ENCODE measurements around the gene KCTD16.

DNA sequence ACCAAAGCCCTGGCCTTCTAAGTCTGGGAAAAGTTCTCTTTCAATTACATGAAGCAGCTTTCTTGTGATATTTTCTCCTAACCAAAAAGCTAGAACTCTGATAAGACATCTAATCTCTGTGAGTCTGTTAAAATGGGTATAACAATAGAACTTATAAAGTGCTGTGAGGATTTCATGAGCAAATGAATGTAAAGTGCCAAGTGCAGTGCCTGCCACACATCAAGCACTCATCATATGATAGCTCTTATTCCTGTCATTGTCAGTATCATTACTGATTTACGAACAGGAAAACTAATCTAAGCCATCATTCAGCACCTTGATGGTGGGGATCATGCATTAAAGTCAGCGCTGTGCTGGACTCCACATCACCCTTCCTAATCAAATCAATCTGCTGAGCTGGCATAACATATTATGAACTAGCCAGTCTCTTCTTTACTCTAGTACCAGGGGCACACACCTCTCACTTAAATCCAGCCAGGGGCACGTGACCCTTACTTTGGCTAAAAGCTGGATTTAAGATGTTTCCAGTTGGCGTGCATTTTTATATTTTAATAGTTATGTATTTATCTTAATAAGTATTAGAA, 37.5 kb upstream of the KCTD16 start:
- TF ChIP-seq, protein P1, sequence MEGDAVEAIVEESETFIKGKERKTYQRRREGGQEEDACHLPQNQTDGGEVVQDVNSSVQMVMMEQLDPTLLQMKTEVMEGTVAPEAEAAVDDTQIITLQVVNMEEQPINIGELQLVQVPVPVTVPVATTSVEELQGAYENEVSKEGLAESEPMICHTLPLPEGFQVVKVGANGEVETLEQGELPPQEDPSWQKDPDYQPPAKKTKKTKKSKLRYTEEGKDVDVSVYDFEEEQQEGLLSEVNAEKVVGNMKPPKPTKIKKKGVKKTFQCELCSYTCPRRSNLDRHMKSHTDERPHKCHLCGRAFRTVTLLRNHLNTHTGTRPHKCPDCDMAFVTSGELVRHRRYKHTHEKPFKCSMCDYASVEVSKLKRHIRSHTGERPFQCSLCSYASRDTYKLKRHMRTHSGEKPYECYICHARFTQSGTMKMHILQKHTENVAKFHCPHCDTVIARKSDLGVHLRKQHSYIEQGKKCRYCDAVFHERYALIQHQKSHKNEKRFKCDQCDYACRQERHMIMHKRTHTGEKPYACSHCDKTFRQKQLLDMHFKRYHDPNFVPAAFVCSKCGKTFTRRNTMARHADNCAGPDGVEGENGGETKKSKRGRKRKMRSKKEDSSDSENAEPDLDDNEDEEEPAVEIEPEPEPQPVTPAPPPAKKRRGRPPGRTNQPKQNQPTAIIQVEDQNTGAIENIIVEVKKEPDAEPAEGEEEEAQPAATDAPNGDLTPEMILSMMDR (IDR thresholded peaks at IDR 0.05): no peak
- TF ChIP-seq POLR2A (IDR thresholded peaks at IDR 0.05): no peak
